Gastrocnemius medialis (tissue), 4 donors: ENCODE results near the gene LARGE1.

Source experiments
- POLR2A ChIP-seq, 2 donors: fragments of 450-650 bp; IDR thresholded peaks; one replicate each; pipeline ENCODE4 v1.6.1; 2017; ENCODE audit warnings: antibody characterized with exemption in 2 of 2, mild to moderate bottlenecking in 2 of 2, moderate library complexity in 2 of 2
- TF ChIP-seq, protein P1 (sequence below), 5 experiments: fragments of 450-650 bp in 3 of 5; fragments of 200-600 bp in 2 of 5; sonication (generic) in 2 of 5; IDR thresholded peaks in 4 of 5; conservative IDR thresholded peaks in 1 of 5; 1 replicate in 4 of 5; 2 replicates in 1 of 5; pipeline ENCODE4 v1.5.1; 2016 to 2019; ENCODE audit warnings: antibody characterized with exemption in 5 of 5, mild to moderate bottlenecking in 3 of 5, moderate library complexity in 3 of 5

DNA sequence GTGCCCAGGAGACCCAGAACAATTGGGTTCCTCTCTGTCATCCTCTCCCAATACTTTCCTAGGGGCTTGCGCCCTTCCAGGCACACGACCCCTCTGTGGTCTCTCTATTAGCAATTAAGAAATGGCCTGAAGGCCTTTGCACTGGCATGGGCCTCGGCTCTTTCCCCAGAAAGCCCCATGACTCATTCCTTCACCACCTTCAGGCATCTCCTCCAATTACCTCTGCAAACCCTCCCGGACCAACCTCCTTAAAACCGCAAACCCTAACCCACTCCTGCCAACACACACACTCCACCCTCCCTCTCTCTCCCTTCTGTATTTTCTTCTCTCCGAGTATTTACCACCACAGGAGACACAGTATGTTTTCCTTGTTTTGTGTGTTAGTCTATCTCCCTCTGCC lies 36.7 kb downstream of the LARGE1 start:
- no peak for TF ChIP-seq POLR2A (IDR thresholded peaks at IDR 0.05)
- TF ChIP-seq, protein P1, sequence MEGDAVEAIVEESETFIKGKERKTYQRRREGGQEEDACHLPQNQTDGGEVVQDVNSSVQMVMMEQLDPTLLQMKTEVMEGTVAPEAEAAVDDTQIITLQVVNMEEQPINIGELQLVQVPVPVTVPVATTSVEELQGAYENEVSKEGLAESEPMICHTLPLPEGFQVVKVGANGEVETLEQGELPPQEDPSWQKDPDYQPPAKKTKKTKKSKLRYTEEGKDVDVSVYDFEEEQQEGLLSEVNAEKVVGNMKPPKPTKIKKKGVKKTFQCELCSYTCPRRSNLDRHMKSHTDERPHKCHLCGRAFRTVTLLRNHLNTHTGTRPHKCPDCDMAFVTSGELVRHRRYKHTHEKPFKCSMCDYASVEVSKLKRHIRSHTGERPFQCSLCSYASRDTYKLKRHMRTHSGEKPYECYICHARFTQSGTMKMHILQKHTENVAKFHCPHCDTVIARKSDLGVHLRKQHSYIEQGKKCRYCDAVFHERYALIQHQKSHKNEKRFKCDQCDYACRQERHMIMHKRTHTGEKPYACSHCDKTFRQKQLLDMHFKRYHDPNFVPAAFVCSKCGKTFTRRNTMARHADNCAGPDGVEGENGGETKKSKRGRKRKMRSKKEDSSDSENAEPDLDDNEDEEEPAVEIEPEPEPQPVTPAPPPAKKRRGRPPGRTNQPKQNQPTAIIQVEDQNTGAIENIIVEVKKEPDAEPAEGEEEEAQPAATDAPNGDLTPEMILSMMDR (IDR thresholded peaks at IDR 0.05 in 4 of 5, conservative IDR thresholded peaks at IDR 0.05 in 1 of 5): no peak
